ENCODE measurements around the gene XDH. TPM values are rescaled to one million over a fixed set of nuclear protein-coding genes. Genes with fewer than 3 reads are reported as not detected.

Gene XDH
- total RNA-seq, 1 experiment from 2014 or later, result not detected

DNA sequence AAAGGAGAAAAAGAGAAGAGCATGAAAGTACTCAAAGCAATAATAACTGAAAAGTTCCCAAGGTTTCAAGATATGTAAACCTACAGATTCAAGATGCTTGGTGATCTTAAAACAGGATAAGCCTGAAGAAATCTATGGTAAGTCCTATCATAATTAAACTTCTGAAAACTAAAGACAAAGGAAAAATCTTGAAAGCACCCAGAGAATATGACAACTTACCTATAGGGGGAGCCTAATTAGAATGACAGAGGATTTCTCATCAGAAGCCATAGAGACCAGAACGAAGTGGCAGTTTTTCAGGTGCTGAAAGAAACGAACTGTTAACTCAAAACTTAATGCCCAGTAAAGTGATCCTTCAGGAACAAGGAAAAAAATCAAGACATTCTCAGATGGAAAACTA, 59.7 kb downstream of the XDH start:
- H3K9me3 ChIP-seq (ENCODE audit: low read length), result no peaks in the 10 kb centered on the region
- no peak overlapping the region for H3K4me2 ChIP-seq (ENCODE audit: low read depth, low read length, poor library complexity, severe bottlenecking)
- H3K9me2 ChIP-seq (replicated peaks; ENCODE audit: insufficient read depth, low read length), result no peaks in the 10 kb centered on the region
- no peak overlapping the region for H2AFZ ChIP-seq (ENCODE audit: low read length)
- peak; percentile 66 for DNase-seq
- H3K4me3 ChIP-seq (ENCODE audit: low read length), result no peak overlapping the region
- H3K27me3 ChIP-seq (ENCODE audit: low read length), result no peaks in the 10 kb centered on the region
- H3K9ac ChIP-seq (ENCODE audit: low read length), result no peak overlapping the region
- H3K36me3 ChIP-seq (ENCODE audit: insufficient read depth, low read length), result no peaks in the 10 kb centered on the region
- H3K27ac ChIP-seq (ENCODE audit: low read length), result no peak overlapping the region
- no peaks in the 10 kb centered on the region for H4K20me1 ChIP-seq (ENCODE audit: insufficient read depth, low read depth, low read length)
- H3K79me2 ChIP-seq (ENCODE audit: low read length), result no peaks in the 10 kb centered on the region
- no peaks in the 10 kb centered on the region for H3K4me1 ChIP-seq (ENCODE audit: low read length)

DNA sequence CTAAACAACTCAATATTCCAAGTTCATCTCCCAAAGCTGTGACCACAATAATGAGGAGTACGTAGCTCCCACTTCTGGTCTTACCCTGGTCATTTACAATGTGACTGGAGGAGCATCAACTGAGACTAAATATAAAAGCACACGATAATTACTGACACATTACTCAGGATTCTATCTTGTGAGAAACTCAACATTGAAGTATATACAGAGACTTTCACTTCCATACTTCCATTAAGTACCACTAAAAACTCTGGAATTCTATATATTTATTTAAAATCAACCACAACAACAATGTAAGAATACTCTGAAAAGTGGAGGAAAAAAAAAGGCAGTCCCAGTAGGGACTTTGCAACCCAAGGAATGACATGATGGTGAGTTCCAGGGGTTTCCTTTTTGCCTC, 61.4 kb downstream of the XDH start:
- no peaks in the 10 kb centered on the region for H3K9me3 ChIP-seq (ENCODE audit: low read length)
- no peak overlapping the region for H3K4me2 ChIP-seq (ENCODE audit: low read depth, low read length, poor library complexity, severe bottlenecking)
- no peak for DNase-seq
- H3K79me2 ChIP-seq (ENCODE audit: low read length), result no peaks in the 10 kb centered on the region
- no peaks in the 10 kb centered on the region for H4K20me1 ChIP-seq (ENCODE audit: insufficient read depth, low read depth, low read length)
- no peak overlapping the region for H3K9ac ChIP-seq (ENCODE audit: low read length)
- H3K27me3 ChIP-seq (ENCODE audit: low read length), result no peaks in the 10 kb centered on the region
- no peaks in the 10 kb centered on the region for H3K36me3 ChIP-seq (ENCODE audit: insufficient read depth, low read length)
- no peak overlapping the region for H3K4me3 ChIP-seq (ENCODE audit: low read length)
- H3K27ac ChIP-seq (ENCODE audit: low read length), result no peak overlapping the region
- H3K9me2 ChIP-seq (replicated peaks; ENCODE audit: insufficient read depth, low read length), result no peaks in the 10 kb centered on the region
- no peaks in the 10 kb centered on the region for H3K4me1 ChIP-seq (ENCODE audit: low read length)
- no peak overlapping the region for H2AFZ ChIP-seq (ENCODE audit: low read length)

DNA sequence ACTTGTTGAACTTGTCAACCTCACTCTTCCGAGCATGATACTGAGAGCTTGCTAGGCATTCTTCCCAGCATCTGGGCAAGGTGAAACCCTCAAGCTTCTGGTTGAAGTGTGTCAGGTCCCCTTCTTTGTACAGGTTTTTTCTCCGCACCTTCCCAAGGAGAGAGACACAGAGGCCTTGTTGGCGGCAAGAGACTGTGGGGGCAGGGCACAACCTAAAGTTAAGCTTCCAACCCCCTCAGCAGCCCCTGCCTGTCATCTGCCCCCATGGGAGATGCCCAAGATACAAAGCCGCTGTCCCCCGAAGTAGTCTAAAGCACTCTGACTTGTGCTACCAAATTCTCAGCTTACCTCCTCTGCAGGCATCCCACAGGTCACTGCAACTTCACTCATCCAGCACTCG, 64.9 kb downstream of the XDH start:
- H3K4me1 ChIP-seq (ENCODE audit: low read length), result no peaks in the 10 kb centered on the region
- no peaks in the 10 kb centered on the region for H3K9me3 ChIP-seq (ENCODE audit: low read length)
- no peak for DNase-seq
- H3K4me3 ChIP-seq (ENCODE audit: low read length), result no peak overlapping the region
- no peaks in the 10 kb centered on the region for H3K9me2 ChIP-seq (replicated peaks; ENCODE audit: insufficient read depth, low read length)
- no peaks in the 10 kb centered on the region for H3K79me2 ChIP-seq (ENCODE audit: low read length)
- H3K9ac ChIP-seq (ENCODE audit: low read length), result no peak overlapping the region
- H3K27ac ChIP-seq (ENCODE audit: low read length), result no peak overlapping the region
- H3K27me3 ChIP-seq (ENCODE audit: low read length), result no peaks in the 10 kb centered on the region
- no peaks in the 10 kb centered on the region for H3K36me3 ChIP-seq (ENCODE audit: insufficient read depth, low read length)
- H3K4me2 ChIP-seq (ENCODE audit: low read depth, low read length, poor library complexity, severe bottlenecking), result no peak overlapping the region
- no peak overlapping the region for H2AFZ ChIP-seq (ENCODE audit: low read length)
- no peaks in the 10 kb centered on the region for H4K20me1 ChIP-seq (ENCODE audit: insufficient read depth, low read depth, low read length)

DNA sequence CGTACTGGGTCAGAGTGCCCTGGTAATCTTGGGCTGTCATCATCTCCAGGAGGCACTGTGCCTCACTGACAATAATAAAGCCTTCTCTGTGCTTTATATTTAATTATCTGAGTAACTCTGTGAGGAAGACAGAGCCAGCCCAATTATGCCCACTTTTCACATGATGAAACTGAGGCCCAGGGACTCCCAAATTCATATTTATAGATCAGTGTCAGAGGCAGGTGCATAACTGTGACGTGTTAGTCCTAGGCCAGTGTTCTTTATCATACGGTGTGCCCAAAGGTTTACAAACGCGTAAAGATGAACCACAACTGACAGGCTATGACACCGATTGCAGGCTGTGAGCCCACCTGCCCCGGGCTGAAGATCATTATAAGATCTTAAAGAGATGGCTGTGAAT, 65.4 kb downstream of the XDH start:
- Histone ChIP-seq H3K9me3 (ENCODE audit: low read length) (no peaks in the 10 kb centered on the region), H3K79me2 (ENCODE audit: low read length) (no peaks in the 10 kb centered on the region), H3K9ac (ENCODE audit: low read length) (no peak overlapping the region), H3K4me3 (ENCODE audit: low read length) (no peak overlapping the region), H3K27ac (ENCODE audit: low read length) (no peak overlapping the region), H3K27me3 (ENCODE audit: low read length) (no peaks in the 10 kb centered on the region), H3K4me2 (ENCODE audit: low read depth, low read length, poor library complexity, severe bottlenecking) (no peak overlapping the region), H4K20me1 (ENCODE audit: insufficient read depth, low read depth, low read length) (no peaks in the 10 kb centered on the region), H3K9me2 (replicated peaks; ENCODE audit: insufficient read depth, low read length) (no peaks in the 10 kb centered on the region), H3K36me3 (ENCODE audit: insufficient read depth, low read length) (no peaks in the 10 kb centered on the region), H3K4me1 (ENCODE audit: low read length) (no peaks in the 10 kb centered on the region), H2AFZ (ENCODE audit: low read length) (no peak overlapping the region)
- no peak for DNase-seq

DNA sequence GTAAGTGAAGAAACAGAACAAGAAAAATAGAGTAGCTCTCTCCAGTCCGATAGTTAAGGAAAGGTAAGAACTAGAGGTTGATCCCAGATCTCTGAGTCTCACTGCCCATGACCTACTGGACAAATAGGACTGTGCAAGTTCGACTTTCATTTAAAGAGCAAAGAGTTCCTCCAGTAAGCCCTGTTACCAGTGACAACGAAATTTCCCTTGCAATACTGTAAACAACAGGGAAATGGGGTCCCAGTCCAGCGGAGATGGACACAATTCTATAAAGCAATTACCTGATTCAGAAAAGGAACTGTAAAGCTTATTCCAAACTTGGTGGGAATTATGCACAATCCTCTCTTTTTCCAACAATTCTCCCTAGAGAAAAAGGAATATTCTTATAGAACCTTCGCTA, 65.9 kb downstream of the XDH start:
- H3K4me2 ChIP-seq (ENCODE audit: low read depth, low read length, poor library complexity, severe bottlenecking), result no peak overlapping the region
- H3K4me3 ChIP-seq (ENCODE audit: low read length), result no peak overlapping the region
- H3K4me1 ChIP-seq (ENCODE audit: low read length), result no peaks in the 10 kb centered on the region
- H3K9me2 ChIP-seq (replicated peaks; ENCODE audit: insufficient read depth, low read length), result no peaks in the 10 kb centered on the region
- no peaks in the 10 kb centered on the region for H3K9me3 ChIP-seq (ENCODE audit: low read length)
- no peaks in the 10 kb centered on the region for H4K20me1 ChIP-seq (ENCODE audit: insufficient read depth, low read depth, low read length)
- no peak for DNase-seq
- H3K9ac ChIP-seq (ENCODE audit: low read length), result no peak overlapping the region
- H3K79me2 ChIP-seq (ENCODE audit: low read length), result no peaks in the 10 kb centered on the region
- H3K27ac ChIP-seq (ENCODE audit: low read length), result no peak overlapping the region
- no peaks in the 10 kb centered on the region for H3K27me3 ChIP-seq (ENCODE audit: low read length)
- no peak overlapping the region for H2AFZ ChIP-seq (ENCODE audit: low read length)
- H3K36me3 ChIP-seq (ENCODE audit: insufficient read depth, low read length), result no peaks in the 10 kb centered on the region

DNA sequence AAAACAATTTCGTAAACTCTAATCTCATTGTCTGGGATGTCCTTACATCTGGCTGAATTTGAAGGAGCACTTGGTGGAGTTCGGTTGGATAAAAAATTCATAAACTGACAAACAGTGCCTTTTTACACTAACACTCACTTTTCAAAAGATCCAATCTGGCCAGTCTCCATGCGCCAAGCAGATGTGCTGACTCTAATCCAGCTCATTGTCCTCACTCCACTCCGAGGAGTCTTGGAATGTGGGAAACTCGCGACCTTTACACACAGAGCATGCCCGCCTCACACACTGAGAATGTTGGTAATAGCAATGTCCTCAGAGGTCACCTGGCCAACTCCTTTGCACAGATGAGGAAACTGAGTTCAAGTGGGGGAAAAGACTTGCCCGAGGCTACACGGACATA, 66.8 kb downstream of the XDH start:
- H3K27me3 ChIP-seq (ENCODE audit: low read length), result no peaks in the 10 kb centered on the region
- no peaks in the 10 kb centered on the region for H3K79me2 ChIP-seq (ENCODE audit: low read length)
- H3K9ac ChIP-seq (ENCODE audit: low read length), result no peak overlapping the region
- no peaks in the 10 kb centered on the region for H3K9me2 ChIP-seq (replicated peaks; ENCODE audit: insufficient read depth, low read length)
- H3K4me2 ChIP-seq (ENCODE audit: low read depth, low read length, poor library complexity, severe bottlenecking), result no peak overlapping the region
- H3K27ac ChIP-seq (ENCODE audit: low read length), result no peak overlapping the region
- H4K20me1 ChIP-seq (ENCODE audit: insufficient read depth, low read depth, low read length), result no peaks in the 10 kb centered on the region
- H2AFZ ChIP-seq (ENCODE audit: low read length), result no peak overlapping the region
- H3K4me3 ChIP-seq (ENCODE audit: low read length), result no peak overlapping the region
- H3K36me3 ChIP-seq (ENCODE audit: insufficient read depth, low read length), result no peaks in the 10 kb centered on the region
- no peaks in the 10 kb centered on the region for H3K4me1 ChIP-seq (ENCODE audit: low read length)
- H3K9me3 ChIP-seq (ENCODE audit: low read length), result no peaks in the 10 kb centered on the region
- DNase-seq, result no peak

DNA sequence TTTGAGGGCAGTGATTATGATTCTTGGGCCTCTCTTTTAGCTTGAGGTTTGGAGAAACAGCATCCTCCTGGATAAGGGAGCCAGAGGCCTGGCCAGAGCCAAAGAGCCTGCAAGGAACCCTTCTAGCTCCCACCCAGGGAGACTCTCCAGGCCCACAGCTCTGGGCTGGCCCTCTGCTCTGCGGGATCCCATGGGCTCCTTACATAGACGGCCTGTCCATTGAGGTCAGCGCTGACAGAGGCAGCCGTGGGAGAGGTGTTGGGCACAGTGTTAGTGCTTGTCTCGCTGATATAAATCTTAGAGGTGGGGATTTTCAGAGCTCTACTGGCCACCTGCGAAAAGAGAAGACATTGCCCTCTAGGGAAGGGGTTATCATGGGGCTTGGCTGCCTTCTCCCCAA, 67.2 kb downstream of the XDH start:
- no peak overlapping the region for H3K9ac ChIP-seq (ENCODE audit: low read length)
- no peaks in the 10 kb centered on the region for H3K4me1 ChIP-seq (ENCODE audit: low read length)
- no peak overlapping the region for H3K27ac ChIP-seq (ENCODE audit: low read length)
- no peaks in the 10 kb centered on the region for H3K79me2 ChIP-seq (ENCODE audit: low read length)
- no peak overlapping the region for H3K4me2 ChIP-seq (ENCODE audit: low read depth, low read length, poor library complexity, severe bottlenecking)
- no peak overlapping the region for H3K4me3 ChIP-seq (ENCODE audit: low read length)
- H3K27me3 ChIP-seq (ENCODE audit: low read length), result no peaks in the 10 kb centered on the region
- H3K9me2 ChIP-seq (replicated peaks; ENCODE audit: insufficient read depth, low read length), result no peaks in the 10 kb centered on the region
- H2AFZ ChIP-seq (ENCODE audit: low read length), result no peak overlapping the region
- no peaks in the 10 kb centered on the region for H4K20me1 ChIP-seq (ENCODE audit: insufficient read depth, low read depth, low read length)
- no peak for DNase-seq
- H3K9me3 ChIP-seq (ENCODE audit: low read length), result no peaks in the 10 kb centered on the region
- no peaks in the 10 kb centered on the region for H3K36me3 ChIP-seq (ENCODE audit: insufficient read depth, low read length)

DNA sequence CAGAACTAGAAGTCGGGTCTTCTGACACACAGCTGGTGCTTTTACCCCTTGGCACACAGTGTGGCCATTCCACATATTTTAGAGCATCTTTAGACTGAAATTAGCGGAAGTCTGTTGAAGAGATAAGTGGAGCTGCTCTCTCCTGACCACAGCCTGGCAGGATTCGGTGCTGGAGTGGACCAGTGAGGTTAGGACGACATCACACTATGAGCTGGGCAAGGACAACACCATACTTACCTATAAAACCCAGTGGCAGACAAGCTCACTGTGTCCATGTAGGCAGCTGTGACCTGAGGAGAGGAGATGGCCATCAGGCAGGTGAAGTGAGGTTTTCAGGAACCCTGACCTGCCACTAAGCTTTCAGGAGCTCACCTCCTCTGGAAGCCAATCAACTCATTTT, 70.1 kb downstream of the XDH start:
- Histone ChIP-seq H3K36me3 (ENCODE audit: insufficient read depth, low read length) (no peaks in the 10 kb centered on the region), H3K4me1 (ENCODE audit: low read length) (no peaks in the 10 kb centered on the region), H3K9ac (ENCODE audit: low read length) (no peak overlapping the region), H3K79me2 (ENCODE audit: low read length) (no peaks in the 10 kb centered on the region), H3K9me2 (replicated peaks; ENCODE audit: insufficient read depth, low read length) (no peaks in the 10 kb centered on the region), H3K4me2 (ENCODE audit: low read depth, low read length, poor library complexity, severe bottlenecking) (no peak overlapping the region), H3K9me3 (ENCODE audit: low read length) (no peaks in the 10 kb centered on the region), H4K20me1 (ENCODE audit: insufficient read depth, low read depth, low read length) (no peaks in the 10 kb centered on the region), H3K27ac (ENCODE audit: low read length) (no peak overlapping the region), H3K4me3 (ENCODE audit: low read length) (no peak overlapping the region), H2AFZ (ENCODE audit: low read length) (no peak overlapping the region), H3K27me3 (ENCODE audit: low read length) (no peaks in the 10 kb centered on the region)
- DNase-seq, result no peak

DNA sequence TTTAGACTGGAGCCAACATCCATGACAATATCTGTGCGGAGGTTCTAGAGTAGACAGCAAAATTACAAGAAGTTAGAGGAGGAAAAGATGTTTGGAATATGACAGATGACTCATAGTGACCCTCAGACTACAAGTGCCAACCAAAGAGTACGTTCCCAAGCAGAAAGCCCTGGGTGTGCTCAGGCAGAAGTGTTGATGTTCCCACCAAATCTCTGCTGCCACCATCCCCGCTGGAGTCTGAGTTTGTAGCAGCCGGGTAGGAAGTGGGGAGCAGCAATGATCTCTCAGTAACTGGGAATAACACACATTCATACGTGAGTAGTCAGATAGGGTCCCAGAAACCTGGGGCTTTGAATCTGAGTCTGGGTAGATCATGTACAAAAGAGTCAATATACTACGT, 73.2 kb downstream of the XDH start:
- Histone ChIP-seq H3K27ac (ENCODE audit: low read length) (no peak overlapping the region), H3K79me2 (ENCODE audit: low read length) (no peaks in the 10 kb centered on the region), H3K27me3 (ENCODE audit: low read length) (no peaks in the 10 kb centered on the region), H3K9ac (ENCODE audit: low read length) (no peak overlapping the region), H3K36me3 (ENCODE audit: insufficient read depth, low read length) (no peaks in the 10 kb centered on the region), H3K4me1 (ENCODE audit: low read length) (no peaks in the 10 kb centered on the region), H2AFZ (ENCODE audit: low read length) (no peak overlapping the region), H3K9me3 (ENCODE audit: low read length) (no peaks in the 10 kb centered on the region), H3K9me2 (replicated peaks; ENCODE audit: insufficient read depth, low read length) (no peaks in the 10 kb centered on the region), H4K20me1 (ENCODE audit: insufficient read depth, low read depth, low read length) (no peaks in the 10 kb centered on the region), H3K4me2 (ENCODE audit: low read depth, low read length, poor library complexity, severe bottlenecking) (no peak overlapping the region), H3K4me3 (ENCODE audit: low read length) (no peak overlapping the region)
- no peak for DNase-seq

Data from Karpas-422 (cell line).